OCI-LY7 (cell line): ENCODE data around the gene RBM41.
A peak's percentile ranks its signal among the peaks of the same experiment; 100 is the strongest.

Source experiments
- CTCF ChIP-seq: fragments of 200-600 bp; sonication (generic); conservative IDR thresholded peaks from 2 replicates; pipeline ENCODE4 v1.5.1; 2014; ENCODE audit warnings: mild to moderate bottlenecking, antibody characterized with exemption, low read length, moderate library complexity, mixed read lengths
- EZH2phosphoT487 ChIP-seq: fragments of 200-600 bp; sonication (generic); IDR thresholded peaks from 2 replicates; pipeline ENCODE4 v1.6.1; 2018; ENCODE audit warnings: low read depth, borderline replicate concordance, mild to moderate bottlenecking, mixed run types, antibody characterized with exemption, low read length, moderate library complexity, mixed read lengths

GRCh38 chrX:107025545-107025944 is 93.1 kb downstream of the RBM41 start:
- TF ChIP-seq CTCF, result peak; percentile 76
- no peak for TF ChIP-seq EZH2phosphoT487
